ENCODE results near the gene SGMS2. TPM values are rescaled to one million over a fixed set of nuclear protein-coding genes. Genes with fewer than 3 reads are reported as not detected.
"Not testable (repeated sequence)": the region's sequence is repeated elsewhere in the genome, so short reads cannot be mapped to it uniquely, and the experiment has no call there.

The SGMS2 gene
- polyA plus RNA-seq, 12 donors, result 8.7 to 12.1 (median 10.5) TPM; not detected in 1

DNA sequence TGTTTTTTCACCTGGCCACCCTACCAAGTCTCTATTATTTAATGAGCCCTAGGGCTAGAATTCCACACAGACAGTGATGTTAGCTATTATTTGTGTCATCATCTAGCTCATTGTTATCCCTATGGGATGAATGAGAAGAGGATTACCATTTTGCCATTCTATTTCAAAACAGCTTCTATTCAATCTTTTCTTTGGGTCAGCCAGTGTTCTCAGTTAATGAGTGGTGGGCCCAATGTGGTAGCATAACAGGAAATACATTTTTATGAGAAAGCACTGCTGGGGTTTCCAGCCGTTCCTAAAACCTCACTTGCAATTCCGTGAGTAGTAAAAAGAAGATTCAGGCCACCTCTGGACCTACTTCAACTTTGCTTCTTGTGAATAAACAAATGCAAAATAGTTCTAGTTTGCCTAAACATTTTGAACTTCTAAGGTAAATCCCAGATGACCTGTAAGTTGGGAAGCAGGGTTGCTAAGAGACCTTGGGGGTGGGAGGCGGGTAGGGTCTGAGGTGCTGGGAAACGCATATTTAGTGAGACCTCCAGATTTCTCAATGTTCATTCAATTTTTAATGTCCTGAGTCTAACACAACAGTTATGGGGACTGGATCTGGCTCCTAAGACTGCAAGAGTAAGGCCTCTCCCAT is 81.8 kb downstream of the SGMS2 start:
- no peak for DNase-seq

GRCh38 chr4:107908377-107908776 is 83.6 kb downstream of the SGMS2 start:
- DNase-seq, result no peak

GRCh38 chr4:107913283-107913899 is 88.7 kb downstream of the SGMS2 start:
- peak; percentile 81 for DNase-seq

GRCh38 chr4:107915220-107915619 is 90.5 kb downstream of the SGMS2 start:
- no peak for DNase-seq

GRCh38 chr4:107916623-107917022 is 91.9 kb downstream of the SGMS2 start:
- no peak for DNase-seq

DNA sequence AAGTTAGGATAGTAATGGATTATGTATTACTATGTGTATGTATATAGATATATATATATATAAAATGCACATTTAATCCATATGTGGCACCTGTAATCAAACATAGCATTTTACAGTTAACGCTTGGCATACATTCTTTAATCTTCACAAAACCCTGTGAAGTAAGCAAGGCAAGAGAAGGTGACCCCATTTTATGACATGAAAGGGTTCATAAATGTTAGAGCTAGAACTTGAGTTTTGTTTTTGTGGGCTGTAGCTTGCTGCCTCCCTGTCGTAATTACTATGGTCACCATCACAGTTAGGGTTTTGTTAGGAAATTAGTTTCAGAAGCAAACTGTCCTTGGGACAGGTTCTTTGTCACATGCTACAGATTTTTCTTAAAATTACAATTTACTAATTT is 92.8 kb downstream of the SGMS2 start:
- no peak for DNase-seq

DNA sequence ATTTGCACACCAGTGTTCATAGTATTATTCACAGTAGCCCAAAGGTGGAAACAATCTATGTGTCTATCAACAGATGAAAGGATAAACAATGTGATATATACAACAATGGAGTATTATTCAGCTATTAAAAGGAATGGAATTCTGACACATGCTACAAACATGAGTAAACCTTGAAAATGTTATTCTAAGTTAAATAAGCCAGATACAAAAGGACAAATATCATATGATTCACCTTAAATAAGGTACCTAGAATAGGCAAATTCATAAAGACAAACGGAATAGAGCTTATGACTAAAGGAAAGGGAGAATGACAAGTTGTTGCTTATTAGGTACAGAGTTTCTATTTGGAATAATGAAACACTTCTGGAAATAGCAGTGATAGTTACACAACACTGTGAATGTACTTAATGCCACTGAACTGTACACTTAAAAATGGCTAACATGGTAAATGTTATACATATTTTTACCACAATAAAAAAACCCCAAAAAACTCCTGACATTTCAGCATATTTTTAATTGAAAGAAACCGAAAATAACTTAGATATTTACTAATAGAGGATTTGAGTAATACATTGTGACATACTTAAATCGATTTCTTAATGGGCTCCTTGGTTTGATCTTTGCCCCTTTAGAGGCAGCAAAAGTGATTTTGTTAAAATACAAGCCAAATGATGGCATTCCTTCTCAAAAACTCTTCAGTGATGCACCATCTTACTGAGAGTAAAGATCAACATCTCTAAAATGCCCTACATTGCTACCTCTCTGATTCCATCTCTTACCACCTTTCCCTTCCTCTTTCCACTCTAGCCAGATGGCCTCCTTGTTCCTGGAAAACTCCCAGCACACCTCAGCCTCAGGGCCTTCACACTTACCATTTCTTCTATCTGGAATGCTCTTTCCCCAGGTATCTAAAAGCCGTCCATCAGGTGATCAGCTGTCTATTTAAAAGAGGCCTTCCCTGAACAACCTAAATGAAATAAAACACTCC is 98.0 kb downstream of the SGMS2 start:
- DNase-seq, result no peak

DNA sequence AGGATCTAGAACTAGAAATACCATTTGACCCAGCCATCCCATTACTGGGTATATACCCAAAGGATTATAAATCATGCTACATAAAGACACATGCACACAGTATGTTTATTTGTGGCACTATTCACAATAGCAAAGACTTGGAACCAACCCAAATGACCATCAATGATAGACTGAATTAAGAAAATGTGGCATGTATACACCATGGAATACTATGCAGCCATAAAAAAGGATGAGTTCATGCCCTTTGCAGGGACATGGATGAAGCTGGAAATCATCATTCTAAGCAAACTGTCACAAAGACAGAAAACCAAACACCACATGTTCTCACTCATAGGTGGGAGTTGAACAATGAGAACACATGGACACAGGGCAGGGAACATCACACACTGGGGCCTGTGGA is 101.0 kb downstream of the SGMS2 start:
- DNase-seq, result not testable (repeated sequence)

DNA sequence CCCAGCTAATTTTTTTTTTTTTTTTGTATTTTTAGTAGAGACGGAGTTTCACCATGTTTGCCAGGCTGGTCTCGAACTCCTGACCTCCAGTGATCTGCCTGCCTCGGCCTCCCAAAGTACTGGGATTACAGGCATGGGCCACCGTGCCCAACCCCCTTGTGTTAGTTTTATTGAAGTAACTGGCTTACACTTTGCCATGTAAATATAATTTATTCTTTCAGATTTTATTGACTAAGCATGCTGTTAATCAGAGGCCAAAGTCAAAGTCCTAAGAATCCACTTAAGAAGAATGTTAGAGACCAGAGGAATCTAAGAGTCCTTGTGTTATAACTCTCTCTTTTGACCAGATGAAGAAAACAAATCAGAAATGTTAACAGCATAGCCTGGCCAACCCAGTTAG is 102.1 kb downstream of the SGMS2 start:
- not testable (repeated sequence) for DNase-seq

- DNase-seq, result peak; percentile 80
Measured at GRCh38 chr4:107930821-107931774, 106.4 kb downstream of the SGMS2 start, which contains the start of gene CYP2U1. TSS of gene CYP2U1 (plus strand) at chr4:107931549. CDS start at chr4:107931644, 95 bp downstream.

GRCh38 chr4:107931775-107932321 is 107.1 kb downstream of the SGMS2 start:
- no peak for DNase-seq

- DNase-seq, result no peak
Measured at GRCh38 chr4:107935246-107935645, 110.5 kb downstream of the SGMS2 start.

DNA sequence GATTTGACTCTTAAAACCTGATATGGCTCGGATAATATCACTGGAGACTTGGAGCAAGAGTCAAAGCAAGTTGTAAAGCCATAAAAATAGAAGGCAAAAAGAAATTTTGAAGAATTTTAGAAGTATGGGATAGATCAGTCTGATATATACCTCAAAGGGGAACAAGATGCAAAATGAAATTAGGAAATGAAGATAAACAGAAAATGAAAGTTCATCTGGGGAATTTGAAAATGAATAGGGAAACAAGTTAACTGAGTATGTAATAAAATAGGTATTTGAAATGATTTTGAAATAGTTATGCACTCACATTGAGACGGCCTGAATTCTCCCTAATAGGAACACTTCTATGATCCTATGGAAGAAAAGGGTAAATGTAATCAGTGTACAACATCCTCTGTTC is 112.3 kb downstream of the SGMS2 start:
- DNase-seq, result no peak

- no peak for DNase-seq
Measured at GRCh38 chr4:107939307-107939706, 114.6 kb downstream of the SGMS2 start.

GRCh38 chr4:107945809-107946208 is 121.1 kb downstream of the SGMS2 start:
- DNase-seq, result no peak

- DNase-seq, result no peak
Measured at GRCh38 chr4:107950746-107951540, 126.2 kb downstream of the SGMS2 start.

GRCh38 chr4:107951551-107951950 is 126.8 kb downstream of the SGMS2 start:
- DNase-seq, result no peak

GRCh38 chr4:107956011-107956410 is 131.3 kb downstream of the SGMS2 start:
- no peak for DNase-seq

Measured in muscle of arm (tissue), 12 donors.